Uterus (tissue), 2 donors: Measurements from ENCODE around the gene TRIM28.
A peak's percentile ranks its signal among the peaks of the same experiment; 100 is the strongest.

Source experiments
- POLR2A ChIP-seq, 2 donors: fragments of 450-650 bp; IDR thresholded peaks; one replicate each; pipeline ENCODE4 v1.6.1; 2016; ENCODE audit warnings: antibody characterized with exemption in 2 of 2, mild to moderate bottlenecking in 1 of 2, moderate library complexity in 1 of 2
- TF ChIP-seq, protein P1 (sequence below), 4 experiments: fragments of 200-600 bp in 2 of 4; fragments of 450-650 bp in 2 of 4; sonication (generic) in 2 of 4; IDR thresholded peaks; one replicate each; pipeline ENCODE4 v1.5.1; 2016 to 2019; ENCODE audit warnings: antibody characterized with exemption in 4 of 4, mild to moderate bottlenecking in 2 of 4, moderate library complexity in 1 of 4

DNA sequence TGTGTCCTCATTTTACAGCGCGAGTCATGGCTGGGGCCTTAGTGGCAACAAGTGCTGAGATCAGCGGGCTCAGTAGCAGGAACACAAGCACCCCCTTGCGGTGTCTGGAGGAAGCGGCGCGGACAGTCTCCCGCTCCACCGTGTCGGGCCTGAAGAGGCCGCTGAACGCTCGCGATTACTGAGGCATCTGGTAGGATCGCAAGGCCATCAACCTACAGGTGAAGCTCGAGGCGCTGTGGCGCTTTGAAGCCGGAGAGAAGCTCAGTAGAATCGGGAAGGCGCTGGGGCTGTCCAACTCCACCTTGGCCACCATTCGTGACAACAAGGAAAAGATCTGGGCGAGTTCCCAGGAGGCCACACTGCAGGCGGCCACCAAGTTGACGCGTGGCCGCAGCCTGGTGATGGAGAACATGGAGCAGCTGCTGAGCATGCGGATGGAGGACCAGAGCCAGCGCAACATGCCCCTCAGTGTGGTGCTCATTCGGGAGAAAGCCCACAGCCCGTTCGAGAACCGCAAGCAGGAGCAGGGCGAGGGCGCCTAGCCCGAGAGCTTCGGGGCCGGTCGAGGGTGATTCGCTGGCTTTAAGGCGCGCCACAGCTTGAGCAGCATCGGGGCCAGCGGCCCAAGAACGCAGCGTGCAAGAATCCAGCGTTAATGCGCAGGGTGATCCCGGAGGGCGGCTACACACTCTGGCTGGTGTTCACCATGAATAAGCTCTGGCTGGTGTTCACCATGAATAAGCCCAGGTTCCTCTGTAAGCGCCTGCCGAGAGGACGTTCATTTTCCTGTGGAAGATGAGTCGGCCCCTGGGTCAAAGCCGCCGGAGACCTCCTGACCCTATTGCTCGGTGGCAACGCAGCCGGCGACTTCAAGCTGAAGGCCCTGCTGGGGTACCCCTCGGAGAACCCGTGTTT lies 37.6 kb downstream of the TRIM28 start:
- TF ChIP-seq, protein P1, sequence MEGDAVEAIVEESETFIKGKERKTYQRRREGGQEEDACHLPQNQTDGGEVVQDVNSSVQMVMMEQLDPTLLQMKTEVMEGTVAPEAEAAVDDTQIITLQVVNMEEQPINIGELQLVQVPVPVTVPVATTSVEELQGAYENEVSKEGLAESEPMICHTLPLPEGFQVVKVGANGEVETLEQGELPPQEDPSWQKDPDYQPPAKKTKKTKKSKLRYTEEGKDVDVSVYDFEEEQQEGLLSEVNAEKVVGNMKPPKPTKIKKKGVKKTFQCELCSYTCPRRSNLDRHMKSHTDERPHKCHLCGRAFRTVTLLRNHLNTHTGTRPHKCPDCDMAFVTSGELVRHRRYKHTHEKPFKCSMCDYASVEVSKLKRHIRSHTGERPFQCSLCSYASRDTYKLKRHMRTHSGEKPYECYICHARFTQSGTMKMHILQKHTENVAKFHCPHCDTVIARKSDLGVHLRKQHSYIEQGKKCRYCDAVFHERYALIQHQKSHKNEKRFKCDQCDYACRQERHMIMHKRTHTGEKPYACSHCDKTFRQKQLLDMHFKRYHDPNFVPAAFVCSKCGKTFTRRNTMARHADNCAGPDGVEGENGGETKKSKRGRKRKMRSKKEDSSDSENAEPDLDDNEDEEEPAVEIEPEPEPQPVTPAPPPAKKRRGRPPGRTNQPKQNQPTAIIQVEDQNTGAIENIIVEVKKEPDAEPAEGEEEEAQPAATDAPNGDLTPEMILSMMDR (IDR thresholded peaks at IDR 0.05), result peak; percentile 75 to 94 (median 88)
- peak in 1 of 2 donors; percentile 18 for TF ChIP-seq POLR2A (IDR thresholded peaks at IDR 0.05)
